SH-SY5Y (cell line): ENCODE data around the gene APOLD1.

ENCODE experiments used
- GATA2 ChIP-seq: IDR thresholded peaks from 2 replicates; pipeline ENCODE4 v1.6.1; 2011; ENCODE audit warnings: mild to moderate bottlenecking, low read depth, low read length
- GATA3 ChIP-seq: IDR thresholded peaks from 2 replicates; pipeline ENCODE4 v1.6.1; 2011; ENCODE audit warnings: low read depth, mild to moderate bottlenecking, low read length, moderate library complexity

GRCh38 chr12:12796171-12796570 is 10.7 kb downstream of the APOLD1 start:
- TF ChIP-seq GATA2 (no peak), GATA3 (no peak)
